H9 (cell line): ENCODE measurements around the gene NFIX. TPM values are rescaled to one million over a fixed set of nuclear protein-coding genes. Genes with fewer than 3 reads are reported as not detected.

ENCODE experiments used
- DNase-seq: peaks from one replicate; pipeline ENCODE4 v3.0.0-alpha.2; 2017
- H2AFZ ChIP-seq: one replicate; pipeline ENCODE4 v1.6.1; 2013; ENCODE audit warnings: mild to moderate bottlenecking, low read length, control low read depth, moderate library complexity
- H2AK5ac ChIP-seq: 2 replicates; pipeline ENCODE4 v1.6.1; 2013; ENCODE audit warnings: low read length, control low read depth, mixed read lengths; ENCODE audit not compliant: insufficient read length
- H2BK120ac ChIP-seq: one replicate; pipeline ENCODE4 v1.6.1; 2013; ENCODE audit warnings: low read depth, mild to moderate bottlenecking, low read length, control low read depth, inconsistent platforms; ENCODE audit not compliant: poor library complexity, severe bottlenecking
- H2BK12ac ChIP-seq: 2 replicates; pipeline ENCODE4 v1.6.1; 2013; ENCODE audit warnings: low read length, control low read depth, mixed read lengths, low read depth; ENCODE audit not compliant: insufficient read length
- H2BK15ac ChIP-seq: 2 replicates; pipeline ENCODE4 v1.6.1; 2013; ENCODE audit warnings: low read depth, low read length, control low read depth
- H2BK20ac ChIP-seq: one replicate; pipeline ENCODE4 v1.6.1; 2013; ENCODE audit warnings: low read depth, mild to moderate bottlenecking, low read length, control low read depth, inconsistent platforms; ENCODE audit not compliant: poor library complexity, severe bottlenecking
- H2BK5ac ChIP-seq: 2 replicates; pipeline ENCODE4 v1.6.1; 2013; ENCODE audit warnings: low read length, control low read depth, mixed read lengths; ENCODE audit not compliant: insufficient read length
- H3K14ac ChIP-seq: 2 replicates; pipeline ENCODE4 v1.6.1; 2013; ENCODE audit warnings: low read length, control low read depth; ENCODE audit not compliant: insufficient read depth
- H3K18ac ChIP-seq: 2 replicates; pipeline ENCODE4 v1.6.1; 2013; ENCODE audit warnings: low read depth, mild to moderate bottlenecking, mixed read lengths, low read length, control low read depth; ENCODE audit not compliant: insufficient read length
- H3K23ac ChIP-seq: 2 replicates; pipeline ENCODE4 v1.6.1; 2013; ENCODE audit warnings: low read length, control low read depth, mixed read lengths, low read depth; ENCODE audit not compliant: insufficient read length
- H3K23me2 ChIP-seq: 2 replicates; pipeline ENCODE4 v1.6.1; 2013; ENCODE audit warnings: low read depth, mild to moderate bottlenecking, mixed read lengths, low read length, control low read depth; ENCODE audit not compliant: insufficient read length, poor library complexity, severe bottlenecking
- H3K27ac ChIP-seq: 2 replicates; pipeline ENCODE4 v1.5.1; 2013; ENCODE audit warnings: low read length, control low read depth, mixed read lengths, low read depth; ENCODE audit not compliant: insufficient read length
- H3K27me3 ChIP-seq: 2 replicates; pipeline ENCODE4 v1.6.1; 2013; ENCODE audit warnings: low read length, control low read depth, inconsistent platforms; ENCODE audit not compliant: insufficient read depth
- H3K4ac ChIP-seq: 2 replicates; pipeline ENCODE4 v1.6.1; 2013; ENCODE audit warnings: low read depth, mild to moderate bottlenecking, control low read depth, inconsistent platforms, low read length, moderate library complexity
- H3K4me1 ChIP-seq: 2 replicates; pipeline ENCODE4 v1.6.1; 2013; ENCODE audit warnings: low read length, control low read depth, inconsistent platforms; ENCODE audit not compliant: insufficient read depth
- H3K4me2 ChIP-seq: 2 replicates; pipeline ENCODE4 v1.6.1; 2013; ENCODE audit warnings: low read length, control low read depth, mixed read lengths; ENCODE audit not compliant: insufficient read length, insufficient read depth
- H3K56ac ChIP-seq: 2 replicates; pipeline ENCODE4 v1.6.1; 2013; ENCODE audit warnings: low read depth, mild to moderate bottlenecking, mixed read lengths, low read length, control low read depth; ENCODE audit not compliant: insufficient read length
- H3K79me1 ChIP-seq: 2 replicates; pipeline ENCODE4 v1.6.1; 2013; ENCODE audit warnings: low read depth, mild to moderate bottlenecking, moderate library complexity, low read length, control low read depth, inconsistent platforms; ENCODE audit not compliant: insufficient read depth, poor library complexity, severe bottlenecking
- H3K79me2 ChIP-seq: 2 replicates; pipeline ENCODE4 v1.6.1; 2013; ENCODE audit warnings: low read length, control low read depth, inconsistent platforms; ENCODE audit not compliant: insufficient read depth
- H3K9ac ChIP-seq: 2 replicates; pipeline ENCODE4 v1.6.1; 2013; ENCODE audit warnings: low read length, control low read depth, mixed read lengths; ENCODE audit not compliant: insufficient read length; ENCODE audit errors: extremely low read depth
- H3K9me3 ChIP-seq: one replicate; pipeline ENCODE4 v1.6.1; 2013; ENCODE audit warnings: low read depth, low read length, inconsistent platforms; ENCODE audit not compliant: control insufficient read depth
- H3T11ph ChIP-seq: one replicate; pipeline ENCODE4 v1.6.1; 2013; ENCODE audit warnings: mild to moderate bottlenecking, low read length, control low read depth, inconsistent platforms
- H4K20me1 ChIP-seq: one replicate; pipeline ENCODE4 v1.6.1; 2013; ENCODE audit not compliant: control insufficient read depth, insufficient read length, insufficient read depth
- H4K5ac ChIP-seq: 2 replicates; pipeline ENCODE4 v1.6.1; 2013; ENCODE audit warnings: low read depth, mild to moderate bottlenecking, mixed read lengths, low read length, control low read depth; ENCODE audit not compliant: insufficient read length
- H4K8ac ChIP-seq: replicated peaks from 2 replicates; pipeline ENCODE4 v1.6.1; 2013; ENCODE audit warnings: low read length, control low read depth, mixed read lengths, low read depth; ENCODE audit not compliant: insufficient read length
- H4K91ac ChIP-seq: 2 replicates; pipeline ENCODE4 v1.6.1; 2013; ENCODE audit warnings: low read depth, mild to moderate bottlenecking, moderate library complexity, mixed read lengths, low read length, control low read depth; ENCODE audit not compliant: insufficient read length
- H3K27ac Mint-ChIP-seq, 3 experiments: 2 replicates in 2 of 3; 3 replicates in 1 of 3; pipeline ENCODE4 v1.8.0; 2020 to 2021; ENCODE audit warnings: mixed read lengths in 3 of 3, mild to moderate bottlenecking in 1 of 3, moderate library complexity in 1 of 3
- H3K27me3 Mint-ChIP-seq: 2 replicates; pipeline ENCODE4 v1.8.0; 2021; ENCODE audit warnings: low read depth, mild to moderate bottlenecking, moderate library complexity, mixed read lengths
- H3K36me3 Mint-ChIP-seq, 3 experiments: 2 replicates in 2 of 3; 3 replicates in 1 of 3; pipeline ENCODE4 v1.8.0; 2020 to 2021; ENCODE audit warnings: low read depth in 3 of 3, mixed read lengths in 3 of 3; ENCODE audit not compliant: insufficient read depth in 1 of 3
- H3K4me1 Mint-ChIP-seq, 2 experiments: 2 replicates each; pipeline ENCODE4 v1.8.0; 2020; ENCODE audit warnings: mixed read lengths in 2 of 2
- H3K4me3 Mint-ChIP-seq, 2 experiments: 2 replicates in 1 of 2; 3 replicates in 1 of 2; pipeline ENCODE4 v1.8.0; 2020 to 2021; ENCODE audit warnings: mild to moderate bottlenecking in 2 of 2, mixed read lengths in 2 of 2, moderate library complexity in 1 of 2
- H3K9me3 Mint-ChIP-seq, 2 experiments: 2 replicates in 1 of 2; 3 replicates in 1 of 2; pipeline ENCODE4 v1.8.0; 2020; ENCODE audit warnings: mild to moderate bottlenecking in 2 of 2, mixed read lengths in 2 of 2, moderate library complexity in 1 of 2
- WGBS: extraction: QIAGEN DNeasy Blood & Tissue Kit; methylation state at CpG from one replicate; pipeline ENCODE4 v1.1.7; 2013; ENCODE audit warnings: missing lambda C conversion rate, low lambda C conversion rate, mixed read lengths; ENCODE audit not compliant: insufficient read length; ENCODE audit errors: extremely low coverage; 5-methylcytosine and 5-hydroxymethylcytosine counted together
- total RNA-seq: library from RNA; stranded (reverse); gene quantifications from 2 replicates; pipeline ENCODE4 v1.2.1, GENCODE V29; 2021
- TF ChIP-seq, protein P1 (sequence below): fragments of 200-600 bp; sonication (generic); conservative IDR thresholded peaks from 3 replicates; pipeline ENCODE4 v1.8.0; 2021; ENCODE audit warnings: antibody characterized with exemption, mild to moderate bottlenecking

NFIX gene
- total RNA-seq, 1 experiment from 2014 or later: 0.31 TPM

DNA sequence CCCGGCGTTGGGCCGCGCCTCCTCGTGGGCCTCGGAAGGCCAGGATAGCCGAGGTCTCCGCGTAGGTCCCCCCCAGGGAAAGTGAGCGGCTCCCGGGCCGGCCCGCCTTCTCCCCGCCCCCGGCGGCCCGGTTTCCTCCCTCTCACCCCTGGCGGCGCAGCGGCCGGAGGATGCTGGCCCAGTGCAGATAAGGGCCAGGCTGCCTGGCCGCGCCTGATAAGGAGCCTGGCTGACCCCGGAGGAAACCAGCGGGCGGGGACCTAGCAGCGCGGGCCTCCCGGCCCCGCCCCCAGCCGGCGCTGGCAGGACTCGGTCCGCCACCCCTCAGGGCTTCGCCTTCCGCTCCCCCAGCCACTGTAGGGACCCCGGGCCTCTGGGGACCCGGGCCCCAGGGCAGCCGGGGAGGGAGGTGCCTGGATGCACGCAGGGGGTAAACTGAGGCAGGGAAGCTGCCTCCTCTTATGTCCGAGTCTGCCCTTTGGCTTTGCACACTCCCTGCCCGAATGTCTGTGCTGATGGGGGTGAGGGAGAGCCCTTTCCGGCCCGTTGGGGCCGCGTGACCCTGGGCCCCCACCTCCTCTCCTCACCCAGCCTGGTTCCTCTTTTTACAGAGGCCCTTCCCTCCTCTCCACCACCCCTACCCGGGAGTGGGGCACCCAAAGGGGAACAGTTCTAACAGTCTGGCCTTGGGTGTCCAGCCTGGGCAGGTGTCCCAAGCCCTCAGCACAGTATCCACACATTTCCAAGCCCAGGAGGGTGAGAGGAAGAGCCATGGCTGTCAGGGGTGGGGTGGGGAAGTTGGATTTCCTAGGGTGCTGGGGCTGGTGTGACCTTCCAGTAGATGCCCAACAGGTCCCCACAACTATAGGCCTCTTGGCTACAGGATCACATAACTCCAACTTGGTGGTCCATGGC lies 107.6 kb downstream of the NFIX start, which contains the start of gene LYL1:
Gene LYL1, minus strand, starts transcription at position 193 of the 915 bp plus-strand sequence. CDS start 1,687 bp downstream, outside the sequence.
- peaks cover 23% of the 10 kb centered on the region; the same call in 1 of the 2 replicates for H3K27me3 ChIP-seq
- H2BK120ac ChIP-seq: no peak within 1 kb of the TSS
- H2AK5ac ChIP-seq: no peak within 1 kb of the TSS
- H3K79me2 ChIP-seq: no peaks in the 10 kb centered on the region
- Mint-ChIP-seq H3K36me3 (peaks cover 6 to 7% (median 7%) of the 10 kb centered on the region in 3 experiments), H3K4me3 (peak within 1 kb of the TSS; percentile 33 to 68; a peak in 3 of 5 replicates), H3K4me1 (peaks cover 14 to 20% of the 10 kb centered on the region in 2 experiments), H3K27me3 (peaks cover 47% of the 10 kb centered on the region), H3K27ac (no peak within 1 kb of the TSS), H3K9me3 (peaks cover 3 to 7% of the 10 kb centered on the region in 2 experiments; a peak in 3 of 5 replicates)
- H2BK15ac ChIP-seq: no peak within 1 kb of the TSS
- no peak within 1 kb of the TSS for H3T11ph ChIP-seq
- no peaks in the 10 kb centered on the region for H3K9me3 ChIP-seq
- TF ChIP-seq, protein P1, sequence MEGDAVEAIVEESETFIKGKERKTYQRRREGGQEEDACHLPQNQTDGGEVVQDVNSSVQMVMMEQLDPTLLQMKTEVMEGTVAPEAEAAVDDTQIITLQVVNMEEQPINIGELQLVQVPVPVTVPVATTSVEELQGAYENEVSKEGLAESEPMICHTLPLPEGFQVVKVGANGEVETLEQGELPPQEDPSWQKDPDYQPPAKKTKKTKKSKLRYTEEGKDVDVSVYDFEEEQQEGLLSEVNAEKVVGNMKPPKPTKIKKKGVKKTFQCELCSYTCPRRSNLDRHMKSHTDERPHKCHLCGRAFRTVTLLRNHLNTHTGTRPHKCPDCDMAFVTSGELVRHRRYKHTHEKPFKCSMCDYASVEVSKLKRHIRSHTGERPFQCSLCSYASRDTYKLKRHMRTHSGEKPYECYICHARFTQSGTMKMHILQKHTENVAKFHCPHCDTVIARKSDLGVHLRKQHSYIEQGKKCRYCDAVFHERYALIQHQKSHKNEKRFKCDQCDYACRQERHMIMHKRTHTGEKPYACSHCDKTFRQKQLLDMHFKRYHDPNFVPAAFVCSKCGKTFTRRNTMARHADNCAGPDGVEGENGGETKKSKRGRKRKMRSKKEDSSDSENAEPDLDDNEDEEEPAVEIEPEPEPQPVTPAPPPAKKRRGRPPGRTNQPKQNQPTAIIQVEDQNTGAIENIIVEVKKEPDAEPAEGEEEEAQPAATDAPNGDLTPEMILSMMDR: no peak; the same call in 2 of the 3 replicates
- no peak within 1 kb of the TSS; the same call in 1 of the 2 replicates for H3K14ac ChIP-seq
- H3K4me1 ChIP-seq: no peaks in the 10 kb centered on the region
- no peak within 1 kb of the TSS for H4K8ac ChIP-seq
- H3K18ac ChIP-seq: no peak within 1 kb of the TSS
- no peak within 1 kb of the TSS for H3K9ac ChIP-seq
- no peak within 1 kb of the TSS for H3K23ac ChIP-seq
- no peak within 1 kb of the TSS for H2BK12ac ChIP-seq
- peaks cover 3% of the 10 kb centered on the region for H3K23me2 ChIP-seq
- H3K79me1 ChIP-seq: no peaks in the 10 kb centered on the region
- H4K91ac ChIP-seq: no peak within 1 kb of the TSS
- H4K5ac ChIP-seq: no peak within 1 kb of the TSS
- H2BK5ac ChIP-seq: no peak within 1 kb of the TSS
- peaks cover 3% of the 10 kb centered on the region for H4K20me1 ChIP-seq
- H2BK20ac ChIP-seq: no peak within 1 kb of the TSS
- no peak within 1 kb of the TSS for H3K27ac ChIP-seq
- WGBS: no CpG with 5 or more reads among the region's 47 CpGs
- DNase-seq: peak; percentile 70
- H3K4me2 ChIP-seq: peak within 1 kb of the TSS; percentile 20
- H2AFZ ChIP-seq: no peak within 1 kb of the TSS
- H3K4ac ChIP-seq: no peak within 1 kb of the TSS
- H3K56ac ChIP-seq: no peak within 1 kb of the TSS
